Transverse colon (tissue), 4 donors: ENCODE data around the gene C16orf82. TPM values are rescaled to one million over a fixed set of nuclear protein-coding genes. Genes with fewer than 3 reads are reported as not detected.

Source experiments
- DNase-seq: peaks from one replicate; pipeline ENCODE4 v3.0.0-alpha.2; 2019
- H3K27ac ChIP-seq, 4 donors: fragments of 200-600 bp; sonication (generic); 2 replicates each; pipeline ENCODE4 v1.5.1; 2016 to 2018; ENCODE audit warnings: inconsistent platforms in 4 of 4
- H3K27me3 ChIP-seq: fragments of 200-600 bp; sonication (generic); 2 replicates; pipeline ENCODE4 v1.5.1; 2017; ENCODE audit warnings: inconsistent platforms
- H3K36me3 ChIP-seq, 4 donors: fragments of 200-600 bp; sonication (generic); 2 replicates each; pipeline ENCODE4 v1.5.1; 2017 to 2019; ENCODE audit warnings: inconsistent platforms in 4 of 4
- H3K4me1 ChIP-seq, 4 donors: fragments of 200-600 bp; sonication (generic); 2 replicates each; pipeline ENCODE4 v1.5.1; 2017 to 2020; ENCODE audit warnings: inconsistent platforms in 4 of 4
- H3K4me3 ChIP-seq, 4 donors: fragments of 200-600 bp; sonication (generic); 1 replicate in 1 of 4; 2 replicates in 3 of 4; pipeline versions ENCODE4 v1.5.1 to v1.6.1; 2017 to 2019; ENCODE audit warnings: inconsistent platforms in 4 of 4
- H3K9me3 ChIP-seq, 2 donors: fragments of 200-600 bp; sonication (generic); 2 replicates each; pipeline ENCODE4 v1.5.1; 2017 to 2019; ENCODE audit warnings: inconsistent platforms in 2 of 2
- CTCF ChIP-seq, 5 experiments: fragments of 200-600 bp in 3 of 5; fragments of 450-650 bp in 2 of 5; sonication (generic) in 3 of 5; IDR thresholded peaks; 1 replicate in 2 of 5; 2 replicates in 3 of 5; pipeline ENCODE4 v1.5.1; 2016 to 2017; ENCODE audit warnings: antibody characterized with exemption in 5 of 5, inconsistent platforms in 3 of 5, mild to moderate bottlenecking in 2 of 5, moderate library complexity in 1 of 5
- EP300 ChIP-seq: sonication (generic); formaldehyde crosslinking; IDR thresholded peaks from one replicate; pipeline ENCODE4 v1.6.1; 2017; ENCODE audit warnings: antibody characterized with exemption, low read depth
- POLR2A ChIP-seq: fragments of 450-650 bp; IDR thresholded peaks from one replicate; pipeline ENCODE4 v1.6.1; 2016; ENCODE audit warnings: antibody characterized with exemption, mild to moderate bottlenecking, moderate library complexity
- POLR2AphosphoS5 ChIP-seq, 3 donors: sonication (generic); formaldehyde crosslinking; IDR thresholded peaks; one replicate each; pipeline ENCODE4 v1.6.1; 2016; ENCODE audit warnings: antibody characterized with exemption in 3 of 3
- WGBS, 2 donors: methylation state at CpG; one replicate each; pipeline ENCODE4 v1.1.5; 2018; ENCODE audit warnings: low coverage in 1 of 2; 5-methylcytosine and 5-hydroxymethylcytosine counted together
- in situ Hi-C, 4 donors: fragments of 200-750 bp; cut with MboI; loops; one replicate each; pipeline versions ENCODE4 v1.15.0 to v1.15.1; 2017; ENCODE audit warnings: low sequenced_read_pairs in 3 of 4, low pct_ligation_motif_present in 1 of 4, low pct_unique_long_range_greater_than_20kb in 1 of 4
- intact Hi-C: fragments of 100-400 bp; cut with DNase I; formaldehyde crosslinking; loops from one replicate; pipeline ENCODE4 v1.15.1; 2023; ENCODE audit warnings: low total_unique reads
- total RNA-seq, 4 donors: library from RNA; depleted of rRNA; stranded (reverse); fragments of >200 nt; gene quantifications; one replicate each; pipeline ENCODE4 v1.1.0, GENCODE V29; 2016

The C16orf82 gene
- total RNA-seq, 4 donors from 2014 or later = not detected

- TF ChIP-seq CTCF (IDR thresholded peaks at IDR 0.05) (no peak), EP300 (no peak), POLR2A (no peak), POLR2AphosphoS5 (IDR thresholded peaks at IDR 0.05) (no peak)
- Histone ChIP-seq H3K27ac (no peak overlapping the region), H3K4me3 (no peak overlapping the region), H3K36me3 (no peaks in the 10 kb centered on the region), H3K9me3 (no peaks in the 10 kb centered on the region), H3K27me3 (no peaks in the 10 kb centered on the region), H3K4me1 (no peaks in the 10 kb centered on the region)
- no peak for DNase-seq
- intact Hi-C loops = no loop called here
- in situ Hi-C loops = no loop called here
- 72 to 100% methylated on average over 1 to 7 of the region's 7 CpGs for WGBS, 2 donors
These were observed 38.8 kb upstream of the C16orf82 start for GRCh38 chr16:27027971-27028370.

GRCh38 chr16:27028591-27029110 is 38.1 kb upstream of the C16orf82 start:
- no peak for TF ChIP-seq POLR2AphosphoS5 (IDR thresholded peaks at IDR 0.05)
- TF ChIP-seq POLR2A = no peak
- no peak for TF ChIP-seq CTCF (IDR thresholded peaks at IDR 0.05)
- TF ChIP-seq EP300 = no peak
- 63 to 74% methylated on average over 7 of the region's 7 CpGs for WGBS, 2 donors
- no peak overlapping the region for H3K27ac ChIP-seq
- H3K36me3 ChIP-seq = no peaks in the 10 kb centered on the region
- no peak for DNase-seq
- no peaks in the 10 kb centered on the region for H3K4me1 ChIP-seq
- no peaks in the 10 kb centered on the region for H3K9me3 ChIP-seq
- H3K27me3 ChIP-seq = no peaks in the 10 kb centered on the region
- intact Hi-C loops (no loop called here), in situ Hi-C loops (no loop called here)
- H3K4me3 ChIP-seq = no peak overlapping the region

- TF ChIP-seq EP300 (no peak), POLR2A (no peak), POLR2AphosphoS5 (IDR thresholded peaks at IDR 0.05) (no peak), CTCF (IDR thresholded peaks at IDR 0.05) (no peak)
- no peak overlapping the region for H3K27ac ChIP-seq
- no peaks in the 10 kb centered on the region for H3K27me3 ChIP-seq
- H3K9me3 ChIP-seq = no peaks in the 10 kb centered on the region
- in situ Hi-C loops = no loop called here
- no peaks in the 10 kb centered on the region for H3K36me3 ChIP-seq
- WGBS, 2 donors = 78% methylated on average over 6 of the region's 6 CpGs; no CpG with 5 or more reads in 1 of the 2 donors
- no peaks in the 10 kb centered on the region for H3K4me1 ChIP-seq
- intact Hi-C loops = no loop called here
- no peak overlapping the region for H3K4me3 ChIP-seq
- DNase-seq = no peak
These were observed 37.2 kb upstream of the C16orf82 start for GRCh38 chr16:27029525-27029924.

DNA sequence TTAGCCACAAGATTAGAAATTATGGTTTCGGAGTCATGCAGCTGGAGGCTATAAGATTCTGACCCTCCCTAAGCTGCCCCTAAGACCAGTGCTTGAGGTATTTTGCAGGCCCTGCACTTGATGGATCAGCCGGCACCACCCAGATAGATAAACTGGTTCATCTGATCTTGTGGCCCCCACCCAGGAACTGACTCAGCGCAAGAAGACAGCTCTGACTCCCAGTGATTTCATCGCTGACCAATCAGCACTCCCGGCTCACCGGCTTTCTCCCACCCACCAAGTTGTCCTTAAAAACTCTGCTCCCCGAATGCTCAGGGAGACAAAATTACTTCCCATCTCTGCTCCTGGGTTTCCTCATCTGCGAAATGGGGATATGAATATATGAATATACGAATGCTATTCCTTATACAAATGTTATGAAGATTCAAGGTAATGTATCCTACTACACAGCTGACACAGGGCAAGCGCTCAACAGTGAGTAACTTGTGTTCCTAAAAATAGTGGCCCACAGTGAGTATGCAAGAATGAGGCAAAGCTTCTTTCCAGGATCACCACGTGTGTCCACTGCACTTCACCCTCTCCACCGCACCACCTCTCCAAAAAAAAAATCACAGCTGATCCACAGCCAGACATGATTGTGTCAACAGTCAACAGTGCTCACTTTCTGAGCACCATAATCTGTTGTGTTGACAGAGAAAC is 33.3 kb upstream of the C16orf82 start:
- intact Hi-C loops = no loop called here
- Histone ChIP-seq H3K4me3 (no peak overlapping the region), H3K4me1 (no peaks in the 10 kb centered on the region), H3K27ac (no peak overlapping the region), H3K36me3 (no peaks in the 10 kb centered on the region), H3K27me3 (no peaks in the 10 kb centered on the region), H3K9me3 (no peaks in the 10 kb centered on the region)
- 86 to 88% methylated on average over 8 to 12 of the region's 12 CpGs for WGBS, 2 donors
- in situ Hi-C loops = no loop called here
- DNase-seq = no peak
- no peak for TF ChIP-seq POLR2A
- no peak for TF ChIP-seq POLR2AphosphoS5 (IDR thresholded peaks at IDR 0.05)
- TF ChIP-seq EP300 = no peak
- TF ChIP-seq CTCF (IDR thresholded peaks at IDR 0.05) = no peak
